ENCODE results near the gene FITM2.

DNA sequence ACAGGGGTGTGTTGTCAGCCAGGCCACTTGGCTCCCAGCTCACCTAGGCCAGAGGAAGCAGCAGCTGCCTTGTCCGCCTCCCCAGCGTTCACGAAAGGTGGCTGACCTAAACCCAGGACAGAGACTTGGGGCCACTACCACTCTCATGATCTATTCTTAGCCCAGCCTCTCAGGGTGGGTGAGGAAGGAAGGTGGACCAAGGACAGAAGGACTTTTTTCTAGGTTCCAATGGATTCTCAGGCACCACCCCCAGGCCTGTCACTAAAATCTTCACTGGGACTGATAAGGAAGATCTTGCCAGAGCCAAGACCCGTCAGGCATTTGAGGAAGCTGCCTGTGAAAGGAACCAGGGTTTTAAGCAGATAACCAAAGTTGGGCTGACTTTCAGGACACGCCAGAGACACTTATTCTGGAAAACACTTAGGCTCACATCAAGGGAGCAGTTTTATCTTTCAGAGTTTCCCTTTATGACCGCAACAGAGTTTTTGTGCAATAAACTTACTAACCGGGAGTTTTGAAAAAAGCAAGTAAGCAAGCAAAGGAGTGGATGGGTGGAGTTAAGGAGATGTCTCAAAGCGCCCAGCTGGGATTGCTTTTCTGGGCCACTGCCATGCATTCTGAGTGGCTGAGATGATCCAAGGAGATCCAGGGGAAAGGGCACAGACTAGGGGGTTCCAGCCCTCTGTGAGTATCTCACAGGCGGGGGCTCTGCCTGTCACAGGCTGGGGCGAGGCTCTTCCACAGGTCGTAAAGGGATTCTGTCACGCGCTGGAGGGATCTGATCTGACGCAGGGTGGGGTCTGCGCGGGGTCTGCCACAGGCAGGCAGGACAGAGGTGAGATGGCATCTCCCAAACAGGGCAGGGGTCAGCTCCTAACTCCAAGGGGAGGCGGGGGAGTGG lies 989 bp downstream of the FITM2 start:
- TF ChIP-seq, protein P1, sequence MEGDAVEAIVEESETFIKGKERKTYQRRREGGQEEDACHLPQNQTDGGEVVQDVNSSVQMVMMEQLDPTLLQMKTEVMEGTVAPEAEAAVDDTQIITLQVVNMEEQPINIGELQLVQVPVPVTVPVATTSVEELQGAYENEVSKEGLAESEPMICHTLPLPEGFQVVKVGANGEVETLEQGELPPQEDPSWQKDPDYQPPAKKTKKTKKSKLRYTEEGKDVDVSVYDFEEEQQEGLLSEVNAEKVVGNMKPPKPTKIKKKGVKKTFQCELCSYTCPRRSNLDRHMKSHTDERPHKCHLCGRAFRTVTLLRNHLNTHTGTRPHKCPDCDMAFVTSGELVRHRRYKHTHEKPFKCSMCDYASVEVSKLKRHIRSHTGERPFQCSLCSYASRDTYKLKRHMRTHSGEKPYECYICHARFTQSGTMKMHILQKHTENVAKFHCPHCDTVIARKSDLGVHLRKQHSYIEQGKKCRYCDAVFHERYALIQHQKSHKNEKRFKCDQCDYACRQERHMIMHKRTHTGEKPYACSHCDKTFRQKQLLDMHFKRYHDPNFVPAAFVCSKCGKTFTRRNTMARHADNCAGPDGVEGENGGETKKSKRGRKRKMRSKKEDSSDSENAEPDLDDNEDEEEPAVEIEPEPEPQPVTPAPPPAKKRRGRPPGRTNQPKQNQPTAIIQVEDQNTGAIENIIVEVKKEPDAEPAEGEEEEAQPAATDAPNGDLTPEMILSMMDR (IDR thresholded peaks at IDR 0.05): no peak
- TF ChIP-seq ZFX (IDR thresholded peaks at IDR 0.05; ENCODE audit: borderline replicate concordance): no peak
